Gastroesophageal sphincter (tissue), 3 donors: ENCODE data around the gene DR1.

Experiments used
- POLR2AphosphoS5 ChIP-seq: sonication (generic); formaldehyde crosslinking; IDR thresholded peaks from one replicate; pipeline ENCODE4 v1.6.1; 2017; ENCODE audit warnings: antibody characterized with exemption
- TF ChIP-seq, protein P1 (sequence below), 4 experiments: fragments of 200-600 bp in 2 of 4; fragments of 450-650 bp in 2 of 4; sonication (generic) in 1 of 4; IDR thresholded peaks; one replicate each; pipeline ENCODE4 v1.5.1; 2017 to 2019; ENCODE audit warnings: antibody characterized with exemption in 4 of 4, mild to moderate bottlenecking in 2 of 4, moderate library complexity in 2 of 4

DNA sequence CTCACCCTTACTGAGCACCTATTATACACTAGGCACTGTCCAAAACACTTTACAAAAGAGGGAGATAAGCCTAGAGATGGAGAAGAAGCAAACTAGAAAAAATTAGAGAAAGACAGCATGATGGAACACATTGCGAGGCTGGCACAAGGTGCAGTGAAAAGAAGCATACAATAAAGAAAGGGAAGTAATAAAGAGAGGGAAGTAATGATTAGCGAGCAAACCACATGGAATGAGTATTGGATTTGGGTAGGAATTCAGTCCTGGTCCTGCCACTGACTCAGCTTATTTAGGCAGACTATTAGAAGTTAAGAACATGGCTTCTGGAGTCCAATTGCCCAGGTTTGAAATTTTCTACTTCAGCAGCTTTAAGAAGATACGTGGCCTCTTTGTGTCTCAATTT lies 69.6 kb downstream of the DR1 start:
- TF ChIP-seq, protein P1, sequence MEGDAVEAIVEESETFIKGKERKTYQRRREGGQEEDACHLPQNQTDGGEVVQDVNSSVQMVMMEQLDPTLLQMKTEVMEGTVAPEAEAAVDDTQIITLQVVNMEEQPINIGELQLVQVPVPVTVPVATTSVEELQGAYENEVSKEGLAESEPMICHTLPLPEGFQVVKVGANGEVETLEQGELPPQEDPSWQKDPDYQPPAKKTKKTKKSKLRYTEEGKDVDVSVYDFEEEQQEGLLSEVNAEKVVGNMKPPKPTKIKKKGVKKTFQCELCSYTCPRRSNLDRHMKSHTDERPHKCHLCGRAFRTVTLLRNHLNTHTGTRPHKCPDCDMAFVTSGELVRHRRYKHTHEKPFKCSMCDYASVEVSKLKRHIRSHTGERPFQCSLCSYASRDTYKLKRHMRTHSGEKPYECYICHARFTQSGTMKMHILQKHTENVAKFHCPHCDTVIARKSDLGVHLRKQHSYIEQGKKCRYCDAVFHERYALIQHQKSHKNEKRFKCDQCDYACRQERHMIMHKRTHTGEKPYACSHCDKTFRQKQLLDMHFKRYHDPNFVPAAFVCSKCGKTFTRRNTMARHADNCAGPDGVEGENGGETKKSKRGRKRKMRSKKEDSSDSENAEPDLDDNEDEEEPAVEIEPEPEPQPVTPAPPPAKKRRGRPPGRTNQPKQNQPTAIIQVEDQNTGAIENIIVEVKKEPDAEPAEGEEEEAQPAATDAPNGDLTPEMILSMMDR (IDR thresholded peaks at IDR 0.05) = no peak
- TF ChIP-seq POLR2AphosphoS5 = no peak
